B cell (primary cell): Measurements from ENCODE around the gene USB1. TPM values are rescaled to one million over a fixed set of nuclear protein-coding genes. Genes with fewer than 3 reads are reported as not detected.

Experiments used
- ATAC-seq: fragments of 200-7000 bp; cut with Tn5 transposase; one replicate; pipeline ENCODE4 v1.10.0; 2021; ENCODE audit warnings: low read depth, mild to moderate bottlenecking, moderate number of reproducible peaks, moderate library complexity
- CTCF ChIA-PET: fragments of 350-600 bp; sonication (Branson Sonifier 250); formaldehyde crosslinking; loops from one replicate; lab custom pipeline; 2021; ENCODE audit warnings: antibody characterized with exemption, inconsistent platforms; lab: Charles Lee
- POLR2A ChIA-PET: fragments of 350-600 bp; sonication (Branson Sonifier 250); formaldehyde crosslinking; loops from one replicate; lab custom pipeline; 2021; ENCODE audit warnings: antibody characterized with exemption; lab: Charles Lee
- DNase-seq: peaks from one replicate; pipeline ENCODE4 v3.0.0; 2013
- H2AFZ ChIP-seq: 2 replicates; pipeline ENCODE4 v1.6.1; 2012; ENCODE audit warnings: mild to moderate bottlenecking, low read depth, low read length; ENCODE audit not compliant: insufficient read depth, poor library complexity, severe bottlenecking
- H3K27ac ChIP-seq, 2 donors: 1 replicate in 1 of 2; 2 replicates in 1 of 2; pipeline ENCODE4 v1.5.1; 2012 to 2013; ENCODE audit warnings: low read length in 2 of 2, mild to moderate bottlenecking in 2 of 2, moderate library complexity in 1 of 2
- H3K27me3 ChIP-seq, 4 experiments: fragments of 200-600 bp in 1 of 4; sonication (generic) in 1 of 4; replicated peaks in 1 of 4; 1 replicate in 2 of 4; 2 replicates in 2 of 4; pipeline versions ENCODE4 v1.6.1 to v1.7.0; 2013 to 2016; ENCODE audit warnings: low read length in 3 of 4, mild to moderate bottlenecking in 2 of 4, mixed read lengths in 1 of 4, moderate library complexity in 1 of 4; ENCODE audit not compliant: insufficient read depth in 4 of 4, control insufficient read depth in 3 of 4; ENCODE audit errors: control extremely low read depth in 1 of 4
- H3K36me3 ChIP-seq, 2 experiments: replicated peaks in 1 of 2; 1 replicate in 1 of 2; 2 replicates in 1 of 2; pipeline versions ENCODE4 v1.6.1 to v1.7.1; 2013; ENCODE audit warnings: low read length in 1 of 2; ENCODE audit not compliant: insufficient read depth in 2 of 2, control insufficient read depth in 1 of 2; ENCODE audit errors: control extremely low read depth in 1 of 2, extremely low read depth in 1 of 2
- H3K4me1 ChIP-seq, 2 donors: fragments of 200-600 bp in 1 of 2; sonication (generic) in 1 of 2; 1 replicate in 1 of 2; 2 replicates in 1 of 2; pipeline versions ENCODE4 v1.5.1 to v1.6.1; 2013 to 2017; ENCODE audit warnings: low read length in 2 of 2; ENCODE audit not compliant: control insufficient read depth in 2 of 2, insufficient read depth in 2 of 2
- H3K4me2 ChIP-seq: replicated peaks from 2 replicates; pipeline ENCODE3; 2012; ENCODE audit warnings: mild to moderate bottlenecking, low read depth, low read length; ENCODE audit not compliant: poor library complexity, severe bottlenecking
- H3K4me3 ChIP-seq, 5 experiments: fragments of 200-600 bp in 1 of 5; sonication (generic) in 1 of 5; 1 replicate in 3 of 5; 2 replicates in 2 of 5; pipeline versions ENCODE4 v1.5.1 to v1.7.0; 2011 to 2016; ENCODE audit warnings: low read length in 4 of 5, mild to moderate bottlenecking in 4 of 5, low read depth in 2 of 5, control low read depth in 1 of 5, moderate library complexity in 1 of 5; ENCODE audit not compliant: insufficient read depth in 1 of 5; ENCODE audit errors: control extremely low read depth in 1 of 5, extremely low read depth in 1 of 5
- H3K79me2 ChIP-seq: fragments of 200-600 bp; sonication (generic); one replicate; pipeline ENCODE4 v1.6.0; 2016; ENCODE audit warnings: low read length; ENCODE audit not compliant: control insufficient read depth, insufficient read depth
- H3K9ac ChIP-seq: fragments of 200-600 bp; sonication (generic); 2 replicates; pipeline ENCODE4 v1.6.1; 2017; ENCODE audit warnings: mild to moderate bottlenecking, low read length, moderate library complexity
- H3K9me3 ChIP-seq, 3 donors: one replicate each; pipeline versions ENCODE4 v1.6.1 to v1.7.1; 2013; ENCODE audit warnings: low read length in 2 of 3; ENCODE audit not compliant: control insufficient read depth in 2 of 3, insufficient read depth in 1 of 3; ENCODE audit errors: control extremely low read depth in 1 of 3
- H4K20me1 ChIP-seq: 2 replicates; pipeline ENCODE4 v1.6.0; 2012; ENCODE audit warnings: mild to moderate bottlenecking, low read length; ENCODE audit not compliant: insufficient read depth, control insufficient read depth, poor library complexity, severe bottlenecking
- H3K27ac Mint-ChIP-seq: one replicate; pipeline ENCODE4 v1.8.0; 2021; ENCODE audit warnings: mixed read lengths
- H3K27me3 Mint-ChIP-seq: one replicate; pipeline ENCODE4 v1.8.0; 2021; ENCODE audit warnings: mixed read lengths
- H3K4me1 Mint-ChIP-seq: one replicate; pipeline ENCODE4 v1.8.0; 2021; ENCODE audit warnings: mixed read lengths
- H3K4me3 Mint-ChIP-seq: one replicate; pipeline ENCODE4 v1.8.0; 2021; ENCODE audit warnings: mixed read lengths
- H3K9me3 Mint-ChIP-seq: one replicate; pipeline ENCODE4 v1.8.0; 2022; ENCODE audit warnings: mixed read lengths; ENCODE audit not compliant: insufficient read depth
- CTCF ChIP-seq: fragments of 200-600 bp; IDR thresholded peaks from one replicate; pipeline ENCODE4 v1.8.0; 2022; ENCODE audit warnings: antibody characterized with exemption, mild to moderate bottlenecking
- EZH2 ChIP-seq: IDR thresholded peaks from 2 replicates; pipeline ENCODE4 v1.6.1; 2012; ENCODE audit warnings: borderline replicate concordance, low read depth, mild to moderate bottlenecking, moderate library complexity, low read length; ENCODE audit not compliant: insufficient read depth, poor library complexity, severe bottlenecking
- WGBS: methylation state at CpG from one replicate; pipeline ENCODE4 v1.1.5; 2013; ENCODE audit warnings: missing lambda C conversion rate; ENCODE audit not compliant: insufficient coverage; 5-methylcytosine and 5-hydroxymethylcytosine counted together
- intact Hi-C: fragments of 100-400 bp; cut with micrococcal nuclease; formaldehyde crosslinking; loops from one replicate; pipeline ENCODE4 v1.10.0; 2022
- polyA plus RNA-seq: library from polyadenylated mRNA; depleted of rRNA; stranded (reverse); fragments of >200 nt; gene quantifications from 2 replicates; pipeline ENCODE4 v1.2.3, GENCODE V29; 2012
- total RNA-seq, 2 donors: library from RNA; stranded (reverse); fragments of 120-200 nt in 1 of 2; gene quantifications; 1 replicate in 1 of 2; 2 replicates in 1 of 2; pipeline versions ENCODE4 v1.2.3 to v1.2.4, GENCODE V29; 2013 to 2022

Gene USB1
- total and polyA plus RNA-seq, 2 donors (not counting 1 experiment from before 2014, with no cell fraction given) = 32.8 to 37.0 TPM

- H3K9me3 ChIP-seq = peaks cover 0 to 6% (median 0%) of the 10 kb centered on the region in 3 donors
- no peak overlapping the region for H3K4me2 ChIP-seq
- H3K4me1 Mint-ChIP-seq = no peaks in the 10 kb centered on the region
- CTCF ChIA-PET = no interaction called here
- DNase-seq (no peak), ATAC-seq (no peak)
- POLR2A ChIA-PET = no interaction called here
- no peaks in the 10 kb centered on the region for H3K36me3 ChIP-seq
- H3K4me1 ChIP-seq = no peaks in the 10 kb centered on the region
- WGBS = 82% methylated on average over 7 of the region's 9 CpGs
- H3K9me3 Mint-ChIP-seq = no peaks in the 10 kb centered on the region
- no peaks in the 10 kb centered on the region for H4K20me1 ChIP-seq
- no peak overlapping the region for H3K4me3 ChIP-seq
- H3K27ac ChIP-seq = no peak overlapping the region
- peaks cover 7% of the 10 kb centered on the region for H3K27me3 Mint-ChIP-seq
- H3K27me3 ChIP-seq = no peaks in the 10 kb centered on the region
- H3K4me3 Mint-ChIP-seq = no peak overlapping the region
- no peaks in the 10 kb centered on the region for H3K79me2 ChIP-seq
- intact Hi-C loops = no loop called here
- no peak overlapping the region for H2AFZ ChIP-seq
- no peak for TF ChIP-seq EZH2
- TF ChIP-seq CTCF = no peak
- H3K27ac Mint-ChIP-seq = no peak overlapping the region
- H3K9ac ChIP-seq = no peak overlapping the region
These were observed 48.3 kb upstream of the USB1 start for GRCh38 chr16:57952909-57953308.

- peaks cover 8% of the 10 kb centered on the region for H3K27me3 Mint-ChIP-seq
- intact Hi-C loops = no loop called here
- Histone ChIP-seq H3K27ac (no peak overlapping the region), H2AFZ (no peak overlapping the region), H3K4me2 (no peak overlapping the region), H3K9ac (no peak overlapping the region), H3K27me3 (no peaks in the 10 kb centered on the region), H3K79me2 (no peaks in the 10 kb centered on the region), H3K4me3 (no peak overlapping the region), H3K36me3 (no peaks in the 10 kb centered on the region), H3K9me3 (peaks cover 0 to 6% (median 0%) of the 10 kb centered on the region in 3 donors), H4K20me1 (no peaks in the 10 kb centered on the region), H3K4me1 (no peaks in the 10 kb centered on the region)
- POLR2A ChIA-PET = no interaction called here
- WGBS = no CpG with 5 or more reads among the region's 1 CpG
- H3K4me3 Mint-ChIP-seq = no peak overlapping the region
- TF ChIP-seq EZH2 (no peak), CTCF (no peak)
- ATAC-seq (no peak), DNase-seq (no peak)
- no peak overlapping the region for H3K27ac Mint-ChIP-seq
- CTCF ChIA-PET = no interaction called here
- no peaks in the 10 kb centered on the region for H3K4me1 Mint-ChIP-seq
- no peaks in the 10 kb centered on the region for H3K9me3 Mint-ChIP-seq
These were observed 47.4 kb upstream of the USB1 start for GRCh38 chr16:57953857-57954256.
